Endothelial cell of umbilical vein (primary cell): ENCODE results near the gene EEF1G. TPM values are rescaled to one million over a fixed set of nuclear protein-coding genes. Genes with fewer than 3 reads are reported as not detected.
A peak's percentile ranks its signal among the peaks of the same experiment; 100 is the strongest.

ENCODE experiments used
- BruUV-seq: library from RNA; stranded (reverse); fragments of 400-500 nt; replicated peaks from 2 replicates; lab custom pipeline; 2021; lab: Mats Ljungman, UMichigan
- CTCF ChIA-PET: fragments of 300-600, 350-600 bp; sonication (Branson Sonifier 250); formaldehyde crosslinking; loops from one replicate; lab custom pipeline; 2021; ENCODE audit warnings: antibody characterized with exemption, inconsistent platforms; lab: Charles Lee
- POLR2A ChIA-PET: fragments of 300-600, 350-600 bp; sonication (Branson Sonifier 250); formaldehyde crosslinking; loops from one replicate; lab custom pipeline; 2021; ENCODE audit warnings: antibody characterized with exemption, inconsistent platforms; lab: Charles Lee
- DNase-seq: peaks from one replicate; pipeline ENCODE4 v3.0.0-alpha.2; 2011; ENCODE audit warnings: low read depth, low spot score
- FAIRE-seq: peaks from 2 replicates; lab custom pipeline; 2011; peaks lifted over from hg19 to GRCh38; lab: Jason Lieb, UNC
- H2AFZ ChIP-seq: 2 replicates; pipeline ENCODE4 v1.6.0; 2012; ENCODE audit warnings: low read depth, low read length, control low read depth, inconsistent platforms
- H3K27ac ChIP-seq: 2 replicates; pipeline ENCODE4 v1.5.1; 2011; ENCODE audit warnings: low read depth, mild to moderate bottlenecking, control low read depth, low read length, moderate library complexity; ENCODE audit not compliant: insufficient read depth
- H3K27me3 ChIP-seq, 2 experiments: 2 replicates each; pipeline versions ENCODE4 v1.6.0 to v1.6.1; 2011; ENCODE audit warnings: low read length in 2 of 2, mixed read lengths in 1 of 2; ENCODE audit not compliant: control insufficient read depth in 2 of 2, insufficient read depth in 2 of 2
- H3K36me3 ChIP-seq, 2 experiments: 2 replicates in 1 of 2; 3 replicates in 1 of 2; pipeline ENCODE4 v1.5.1; 2011; ENCODE audit warnings: low read length in 2 of 2, mild to moderate bottlenecking in 1 of 2, moderate library complexity in 1 of 2; ENCODE audit not compliant: control insufficient read depth in 2 of 2, insufficient read depth in 2 of 2; ENCODE audit errors: extremely low read depth in 1 of 2
- H3K4me1 ChIP-seq: 3 replicates; pipeline ENCODE4 v1.5.1; 2011; ENCODE audit warnings: mild to moderate bottlenecking, low read length; ENCODE audit not compliant: control insufficient read depth, insufficient read depth; ENCODE audit errors: extremely low read depth
- H3K4me2 ChIP-seq: 2 replicates; pipeline ENCODE4 v1.6.1; 2011; ENCODE audit warnings: low read length, control low read depth, mixed read lengths; ENCODE audit not compliant: insufficient read depth
- H3K4me3 ChIP-seq, 3 experiments: fragments of 200-600 bp in 1 of 3; sonication (generic), shearing (Covaris generic) in 1 of 3; replicated peaks in 1 of 3; 2 replicates each; pipeline ENCODE4 v1.5.1; 2011 to 2016; ENCODE audit warnings: control low read depth in 3 of 3, low read length in 3 of 3, mild to moderate bottlenecking in 2 of 3, inconsistent platforms in 1 of 3, low read depth in 1 of 3, moderate library complexity in 1 of 3; ENCODE audit not compliant: insufficient read depth in 1 of 3
- H3K79me2 ChIP-seq: 2 replicates; pipeline ENCODE4 v1.6.0; 2012; ENCODE audit warnings: low read length, inconsistent platforms; ENCODE audit not compliant: control insufficient read depth, insufficient read depth
- H3K9ac ChIP-seq: replicated peaks from 2 replicates; pipeline ENCODE3; 2011; ENCODE audit warnings: low read length, control low read depth; ENCODE audit not compliant: insufficient read depth; ENCODE audit errors: extremely low read depth
- H3K9me1 ChIP-seq: replicated peaks from 3 replicates; pipeline ENCODE4 v1.6.0; 2011; ENCODE audit warnings: mild to moderate bottlenecking, low read length; ENCODE audit not compliant: control insufficient read depth, insufficient read depth; ENCODE audit errors: extremely low read depth
- H3K9me3 ChIP-seq: replicated peaks from 2 replicates; pipeline ENCODE4 v1.5.1; 2012; ENCODE audit warnings: low read length, inconsistent platforms; ENCODE audit not compliant: control insufficient read depth, insufficient read depth
- H4K20me1 ChIP-seq: replicated peaks from 2 replicates; pipeline ENCODE3; 2011; ENCODE audit warnings: mild to moderate bottlenecking, low read length; ENCODE audit not compliant: control insufficient read depth, insufficient read depth; ENCODE audit errors: extremely low read depth
- CTCF ChIP-seq, 2 donors: IDR thresholded peaks; 1 replicate in 1 of 2; 2 replicates in 1 of 2; pipeline ENCODE4 v1.5.1; 2011; ENCODE audit warnings: low read length in 2 of 2, mild to moderate bottlenecking in 2 of 2, moderate library complexity in 2 of 2, control low read depth in 1 of 2, inconsistent platforms in 1 of 2, low read depth in 1 of 2; ENCODE audit not compliant: insufficient read depth in 1 of 2; ENCODE audit errors: extremely low read depth in 1 of 2
- EZH2 ChIP-seq: IDR thresholded peaks from 2 replicates; pipeline ENCODE4 v1.6.1; 2012; ENCODE audit warnings: borderline replicate concordance, low read depth, mild to moderate bottlenecking, moderate library complexity, low read length, inconsistent platforms; ENCODE audit not compliant: severe bottlenecking
- FOS ChIP-seq: IDR thresholded peaks from 2 replicates; pipeline ENCODE4 v1.6.1; 2011; ENCODE audit warnings: mild to moderate bottlenecking, low read length, moderate library complexity, borderline replicate concordance; ENCODE audit not compliant: insufficient read depth
- GATA2 ChIP-seq: IDR thresholded peaks from 2 replicates; pipeline ENCODE4 v1.7.0; 2011; ENCODE audit warnings: low read depth, mild to moderate bottlenecking, moderate library complexity, mixed read lengths, low read length; ENCODE audit not compliant: insufficient read length, insufficient read depth
- JUN ChIP-seq: IDR thresholded peaks from 2 replicates; pipeline ENCODE4 v1.6.1; 2011; ENCODE audit warnings: borderline replicate concordance, low read depth; ENCODE audit not compliant: insufficient read length, insufficient read depth
- MYC ChIP-seq: IDR thresholded peaks from one replicate; pipeline ENCODE4 v1.6.1; 2011; ENCODE audit warnings: mild to moderate bottlenecking, low read depth, low read length
- POLR2A ChIP-seq: IDR thresholded peaks from 2 replicates; pipeline ENCODE4 v1.6.1; 2012; ENCODE audit warnings: low read depth, mild to moderate bottlenecking, control low read depth, low read length
- POLR2AphosphoS5 ChIP-seq: IDR thresholded peaks from 2 replicates; pipeline ENCODE4 v1.6.1; 2012; ENCODE audit warnings: low read depth, mild to moderate bottlenecking, control low read depth, low read length, moderate library complexity; ENCODE audit not compliant: insufficient read depth
- dilution Hi-C: fragments of 300-500 bp; cut with MboI; formaldehyde crosslinking; loops from one replicate; pipeline ENCODE4 v1.15.0; 2019; ENCODE audit warnings: low sequenced_read_pairs; ENCODE audit not compliant: extremely low pct_ligation_motif_present
- intact Hi-C: fragments of 100-400 bp; cut with micrococcal nuclease; formaldehyde crosslinking; loops from one replicate; pipeline ENCODE4 v1.10.0; 2022
- polyA plus RNA-seq, 4 experiments: library from polyadenylated mRNA; depleted of rRNA in 3 of 4; stranded (reverse) in 3 of 4; unstranded in 1 of 4; fragments of >200 nt; gene quantifications; 2 replicates each; pipeline versions ENCODE4 v1.2.1 to v1.2.3, GENCODE V29; 2011 to 2012; ENCODE audit warnings: missing spikeins in 1 of 4
- total RNA-seq: library from RNA; stranded (reverse); gene quantifications from 2 replicates; pipeline ENCODE4 v1.2.3, GENCODE V29; 2021
- TF ChIP-seq, protein P1 (sequence below): IDR thresholded peaks from 2 replicates; pipeline ENCODE4 v1.6.1; 2011; ENCODE audit not compliant: insufficient read depth, insufficient read length

The EEF1G gene
- total and polyA plus RNA-seq, 2 donors (not counting 3 experiments of a cell fraction or from before 2014, with no cell fraction given), result 1,341 to 2,133 TPM

GRCh38 chr11:62513626-62514025 is 60.1 kb downstream of the EEF1G start:
- Histone ChIP-seq H3K4me3 (no peak overlapping the region), H3K9me3 (no peaks in the 10 kb centered on the region), H2AFZ (no peak overlapping the region), H3K79me2 (peaks cover 17% of the 10 kb centered on the region), H3K27ac (no peak overlapping the region), H3K27me3 (no peaks in the 10 kb centered on the region), H3K4me1 (no peaks in the 10 kb centered on the region), H3K9me1 (no peaks in the 10 kb centered on the region), H4K20me1 (peaks cover 4% of the 10 kb centered on the region), H3K4me2 (no peak overlapping the region), H3K9ac (no peak overlapping the region), H3K36me3 (peaks cover 0 to 15% of the 10 kb centered on the region in 2 experiments)
- TF ChIP-seq FOS, result no peak
- no peak for TF ChIP-seq JUN
- no peak for TF ChIP-seq EZH2
- TF ChIP-seq POLR2A, result peak; percentile 19
- TF ChIP-seq CTCF (IDR thresholded peaks at IDR 0.05; ENCODE audit: extremely low read depth in 1 of 2, insufficient read depth in 1 of 2, low read depth in 1 of 2, low read length in 2 of 2), result no peak
- POLR2A ChIA-PET, result no interaction called here
- FAIRE-seq, result no peak
- dilution Hi-C loops, result no loop called here
- intact Hi-C loops, result no loop called here
- BruUV-seq, result no TSS peak
- DNase-seq, result no peak
- CTCF ChIA-PET, result interaction anchor here (1.9 to 3.9 kb wide), 3 partner anchors 29 to 119 kb away, joined by 6 to 16 read pairs (median 9); no protein-coding TSS in a partner anchor

DNA sequence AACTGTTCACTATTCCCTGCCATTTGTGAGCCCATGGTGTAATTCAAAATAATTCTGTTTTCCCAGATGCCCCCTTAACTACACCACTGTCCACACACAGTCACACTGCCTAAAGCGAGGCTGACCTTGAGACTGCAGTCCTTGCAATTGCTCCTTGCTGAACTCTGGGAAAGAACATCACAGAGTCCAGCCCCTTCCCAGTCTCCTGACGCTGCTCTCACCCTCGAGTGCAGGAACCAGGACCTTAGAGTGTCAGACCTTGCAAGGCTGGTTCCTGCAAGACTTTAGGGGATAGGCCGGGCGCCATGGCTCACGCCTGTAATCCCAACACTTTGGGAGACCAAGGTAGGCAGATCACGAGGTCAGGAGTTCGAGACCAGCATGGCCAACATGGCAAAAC is 60.7 kb downstream of the EEF1G start:
- Histone ChIP-seq H4K20me1 (no peaks in the 10 kb centered on the region), H3K4me2 (no peak overlapping the region), H2AFZ (no peak overlapping the region), H3K27ac (no peak overlapping the region), H3K9me3 (no peaks in the 10 kb centered on the region), H3K79me2 (peaks cover 13% of the 10 kb centered on the region), H3K4me3 (no peak overlapping the region), H3K9me1 (no peaks in the 10 kb centered on the region), H3K27me3 (no peaks in the 10 kb centered on the region), H3K36me3 (peaks cover 0 to 11% of the 10 kb centered on the region in 2 experiments), H3K9ac (no peak overlapping the region), H3K4me1 (peaks cover 3% of the 10 kb centered on the region)
- no TSS peak for BruUV-seq
- DNase-seq (no peak), FAIRE-seq (no peak)
- intact Hi-C loops, result no loop called here
- POLR2A ChIA-PET, result no interaction called here
- CTCF ChIA-PET, result interaction anchor here (0.7 to 9.4 kb wide), 3 partner anchors 30 to 1689 kb away, joined by 3 to 64 read pairs (median 6); no protein-coding TSS in a partner anchor
- dilution Hi-C loops, result no loop called here
- TF ChIP-seq, protein P1, sequence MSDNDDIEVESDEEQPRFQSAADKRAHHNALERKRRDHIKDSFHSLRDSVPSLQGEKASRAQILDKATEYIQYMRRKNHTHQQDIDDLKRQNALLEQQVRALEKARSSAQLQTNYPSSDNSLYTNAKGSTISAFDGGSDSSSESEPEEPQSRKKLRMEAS, result no peak
- no peak for TF ChIP-seq FOS
- TF ChIP-seq MYC, result no peak
- TF ChIP-seq JUN, result no peak
- no peak for TF ChIP-seq EZH2
- TF ChIP-seq CTCF (IDR thresholded peaks at IDR 0.05; ENCODE audit: extremely low read depth in 1 of 2, insufficient read depth in 1 of 2, low read depth in 1 of 2, low read length in 2 of 2), result no peak
- no peak for TF ChIP-seq GATA2
- no peak for TF ChIP-seq POLR2A
- no peak for TF ChIP-seq POLR2AphosphoS5
